ENCODE data around the gene TMSB4X.
"Not testable (repeated sequence)": the region's sequence is repeated elsewhere in the genome, so short reads cannot be mapped to it uniquely, and the experiment has no call there.

Gene TMSB4X

GRCh38 chrX:12976819-12977732 is 2.2 kb downstream of the TMSB4X start:
- DNase-seq, result not testable (repeated sequence)

- DNase-seq, result no peak
Measured at GRCh38 chrX:12977761-12978204, 2.9 kb downstream of the TMSB4X start.

- no peak for DNase-seq
Measured at GRCh38 chrX:12978205-12979025, 3.5 kb downstream of the TMSB4X start.

GRCh38 chrX:12979026-12979607 is 4.2 kb downstream of the TMSB4X start:
- DNase-seq, result no peak

- no peak for DNase-seq
Measured at GRCh38 chrX:12979616-12980015, 4.7 kb downstream of the TMSB4X start.

GRCh38 chrX:12980039-12980438 is 5.1 kb downstream of the TMSB4X start:
- DNase-seq, result not testable (repeated sequence)

- no peak for DNase-seq
Measured at GRCh38 chrX:12981880-12982279, 7.0 kb downstream of the TMSB4X start.

- DNase-seq, result no peak
Measured at GRCh38 chrX:12984603-12985319, 9.9 kb downstream of the TMSB4X start.

- DNase-seq, result no peak
Measured at GRCh38 chrX:12985331-12985730, 10.4 kb downstream of the TMSB4X start.

- no peak for DNase-seq
Measured at GRCh38 chrX:12986164-12986779, 11.4 kb downstream of the TMSB4X start.

GRCh38 chrX:12986886-12987285 is 12.0 kb downstream of the TMSB4X start:
- DNase-seq, result no peak

GRCh38 chrX:12987340-12987739 is 12.4 kb downstream of the TMSB4X start:
- DNase-seq, result no peak

GRCh38 chrX:12987900-12988594 is 13.1 kb downstream of the TMSB4X start:
- DNase-seq, result no peak

GRCh38 chrX:12988797-12989196 is 13.9 kb downstream of the TMSB4X start:
- no peak for DNase-seq

GRCh38 chrX:12989461-12989860 is 14.6 kb downstream of the TMSB4X start:
- no peak for DNase-seq

- DNase-seq, result no peak
Measured at GRCh38 chrX:12991575-12991974, 16.7 kb downstream of the TMSB4X start.

GRCh38 chrX:12992544-12993118 is 17.7 kb downstream of the TMSB4X start:
- no peak for DNase-seq

GRCh38 chrX:12993826-12994225 is 18.9 kb downstream of the TMSB4X start:
- no peak for DNase-seq

GRCh38 chrX:12994321-12994720 is 19.4 kb downstream of the TMSB4X start:
- no peak for DNase-seq

- DNase-seq, result no peak
Measured at GRCh38 chrX:12996934-12997435, 22.1 kb downstream of the TMSB4X start.

Measured in 8988T (cell line).